Calu3 (cell line): ENCODE results near the gene GJC1. TPM values are rescaled to one million over a fixed set of nuclear protein-coding genes. Genes with fewer than 3 reads are reported as not detected.

Experiments
- BruUV-seq: library from RNA; stranded (reverse); fragments of 400-500 nt; replicated peaks from 2 replicates; lab custom pipeline; 2021; lab: Mats Ljungman, UMichigan
- CTCF ChIA-PET: fragments of 300-600 bp; sonication (Branson Sonifier 250); formaldehyde crosslinking; loops from one replicate; lab custom pipeline; 2022; ENCODE audit warnings: antibody characterized with exemption; lab: Charles Lee
- DNase-seq: peaks from one replicate; pipeline ENCODE4 v3.0.0; 2022
- H3K27ac Mint-ChIP-seq: one replicate; pipeline ENCODE4 v1.8.0; 2022; ENCODE audit warnings: mixed read lengths; ENCODE audit not compliant: unreplicated experiment
- H3K27me3 Mint-ChIP-seq: one replicate; pipeline ENCODE4 v1.8.0; 2022; ENCODE audit warnings: mixed read lengths; ENCODE audit not compliant: unreplicated experiment
- H3K36me3 Mint-ChIP-seq: one replicate; pipeline ENCODE4 v1.8.0; 2022; ENCODE audit warnings: mild to moderate bottlenecking, moderate library complexity, mixed read lengths; ENCODE audit not compliant: insufficient read depth, unreplicated experiment
- H3K4me1 Mint-ChIP-seq: one replicate; pipeline ENCODE4 v1.8.0; 2022; ENCODE audit warnings: mild to moderate bottlenecking, low read depth, mixed read lengths; ENCODE audit not compliant: unreplicated experiment
- H3K4me3 Mint-ChIP-seq: one replicate; pipeline ENCODE4 v1.8.0; 2022; ENCODE audit warnings: mild to moderate bottlenecking, low read depth, moderate library complexity, mixed read lengths; ENCODE audit not compliant: unreplicated experiment
- H3K9me3 Mint-ChIP-seq: one replicate; pipeline ENCODE4 v1.8.0; 2022; ENCODE audit warnings: low read depth, mixed read lengths; ENCODE audit not compliant: unreplicated experiment
- intact Hi-C: fragments of 100-400 bp; cut with micrococcal nuclease; formaldehyde crosslinking; loops from one replicate; pipeline ENCODE4 v1.10.0; 2022; ENCODE audit not compliant: unreplicated experiment
- total RNA-seq: library from RNA; stranded (reverse); gene quantifications from 2 replicates; pipeline ENCODE4 v1.2.3, GENCODE V29; 2022
- TF ChIP-seq, protein P1 (sequence below): fragments of 200-600 bp; IDR thresholded peaks from one replicate; pipeline ENCODE4 v1.8.0; 2022; ENCODE audit warnings: antibody characterized with exemption; ENCODE audit not compliant: unreplicated experiment

The GJC1 gene
- total RNA-seq, 1 experiment from 2014 or later = 114 TPM

DNA sequence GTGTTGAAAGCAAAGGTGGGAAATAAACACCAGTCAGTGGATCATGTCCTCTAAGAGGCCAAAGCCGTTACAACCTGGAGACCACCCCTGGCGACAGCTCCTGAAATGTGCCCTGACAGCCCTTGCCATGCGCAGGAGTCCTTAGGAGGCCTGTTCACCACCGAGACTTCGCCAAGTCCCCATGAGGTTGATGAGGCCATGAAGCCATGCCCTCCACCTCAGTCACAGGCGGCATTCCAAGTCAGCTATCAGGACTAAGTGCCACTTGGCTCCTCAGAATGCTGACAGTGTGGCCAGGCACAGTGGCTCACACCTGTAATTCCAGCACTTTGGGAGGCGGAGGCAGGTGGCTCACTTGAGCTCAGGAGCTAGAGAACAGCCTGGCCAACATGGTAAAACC, 44.2 kb downstream of the GJC1 start:
- BruUV-seq = no TSS peak
- Mint-ChIP-seq H3K9me3 (no peaks in the 10 kb centered on the region), H3K4me1 (no peaks in the 10 kb centered on the region), H3K36me3 (peaks cover 12% of the 10 kb centered on the region), H3K27me3 (peaks cover 16% of the 10 kb centered on the region), H3K27ac (no peak overlapping the region), H3K4me3 (no peak overlapping the region)
- DNase-seq = no peak
- CTCF ChIA-PET = interaction anchor here (0.6 to 1.1 kb wide), 2 partner anchors 22 to 37 kb away, joined by 3 to 4 read pairs; no protein-coding TSS in a partner anchor
- TF ChIP-seq, protein P1, sequence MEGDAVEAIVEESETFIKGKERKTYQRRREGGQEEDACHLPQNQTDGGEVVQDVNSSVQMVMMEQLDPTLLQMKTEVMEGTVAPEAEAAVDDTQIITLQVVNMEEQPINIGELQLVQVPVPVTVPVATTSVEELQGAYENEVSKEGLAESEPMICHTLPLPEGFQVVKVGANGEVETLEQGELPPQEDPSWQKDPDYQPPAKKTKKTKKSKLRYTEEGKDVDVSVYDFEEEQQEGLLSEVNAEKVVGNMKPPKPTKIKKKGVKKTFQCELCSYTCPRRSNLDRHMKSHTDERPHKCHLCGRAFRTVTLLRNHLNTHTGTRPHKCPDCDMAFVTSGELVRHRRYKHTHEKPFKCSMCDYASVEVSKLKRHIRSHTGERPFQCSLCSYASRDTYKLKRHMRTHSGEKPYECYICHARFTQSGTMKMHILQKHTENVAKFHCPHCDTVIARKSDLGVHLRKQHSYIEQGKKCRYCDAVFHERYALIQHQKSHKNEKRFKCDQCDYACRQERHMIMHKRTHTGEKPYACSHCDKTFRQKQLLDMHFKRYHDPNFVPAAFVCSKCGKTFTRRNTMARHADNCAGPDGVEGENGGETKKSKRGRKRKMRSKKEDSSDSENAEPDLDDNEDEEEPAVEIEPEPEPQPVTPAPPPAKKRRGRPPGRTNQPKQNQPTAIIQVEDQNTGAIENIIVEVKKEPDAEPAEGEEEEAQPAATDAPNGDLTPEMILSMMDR = no peak
- intact Hi-C loops = no loop called here

GRCh38 chr17:44782326-44782850, 47.7 kb downstream of the GJC1 start:
- Mint-ChIP-seq H3K4me1 (no peaks in the 10 kb centered on the region), H3K36me3 (peaks cover 24% of the 10 kb centered on the region), H3K27me3 (peaks cover 18% of the 10 kb centered on the region), H3K4me3 (no peak overlapping the region), H3K27ac (no peak overlapping the region), H3K9me3 (no peaks in the 10 kb centered on the region)
- BruUV-seq = no TSS peak
- CTCF ChIA-PET = interaction anchor here (1.0 kb wide), 1 partner anchor 21 kb away, joined by 3 read pairs; no protein-coding TSS in a partner anchor
- DNase-seq = no peak
- intact Hi-C loops = no loop called here
- TF ChIP-seq, protein P1 = no peak

DNA sequence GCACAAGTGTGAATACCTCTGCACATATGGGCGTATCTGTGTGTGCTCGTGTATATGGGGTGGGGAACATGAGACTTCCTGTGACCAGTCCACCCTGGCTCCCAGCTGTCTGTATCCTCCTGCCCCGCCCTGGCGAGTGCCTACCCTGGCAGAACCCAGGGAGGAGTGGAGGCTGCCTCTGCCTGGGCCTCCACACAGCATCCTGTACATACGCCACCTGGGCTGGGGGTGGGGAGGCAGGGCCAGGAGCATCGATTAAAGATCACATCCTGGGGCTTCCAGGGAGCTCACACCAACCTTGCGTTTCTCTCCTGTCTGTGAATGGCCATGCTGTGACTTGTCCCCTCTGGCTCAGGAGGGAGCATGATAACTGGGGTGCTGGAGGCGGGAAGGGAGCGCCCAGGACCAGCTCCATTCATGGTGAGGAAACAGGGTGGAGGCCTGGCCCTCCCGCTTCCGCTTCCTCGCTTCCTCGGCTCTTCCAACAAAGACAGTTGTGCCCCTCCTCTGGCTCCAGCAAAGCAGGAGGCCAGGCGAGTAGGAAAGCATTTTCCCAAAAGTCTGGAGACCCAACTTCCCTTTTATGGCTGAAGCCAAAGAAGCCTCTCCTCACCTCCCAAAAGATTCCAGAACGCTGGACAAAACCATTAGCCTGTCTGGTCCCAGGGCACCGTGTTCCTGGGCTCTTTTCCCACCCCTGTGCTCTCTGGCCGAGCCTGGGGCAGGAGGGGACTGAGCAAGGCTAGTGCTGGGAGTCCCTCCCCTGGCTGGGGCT, 48.3 kb downstream of the GJC1 start:
- Mint-ChIP-seq H3K36me3 (peaks cover 18% of the 10 kb centered on the region), H3K27me3 (peaks cover 18% of the 10 kb centered on the region), H3K4me1 (no peaks in the 10 kb centered on the region), H3K9me3 (no peaks in the 10 kb centered on the region), H3K4me3 (no peak overlapping the region), H3K27ac (no peak overlapping the region)
- TF ChIP-seq, protein P1 = no peak
- intact Hi-C loops = no loop called here
- no peak for DNase-seq
- BruUV-seq = no TSS peak
- CTCF ChIA-PET = interaction anchor here (4.7 to 5.1 kb wide), 2 partner anchors 83 to 96 kb away, joined by 27 to 65 read pairs; no protein-coding TSS in a partner anchor

DNA sequence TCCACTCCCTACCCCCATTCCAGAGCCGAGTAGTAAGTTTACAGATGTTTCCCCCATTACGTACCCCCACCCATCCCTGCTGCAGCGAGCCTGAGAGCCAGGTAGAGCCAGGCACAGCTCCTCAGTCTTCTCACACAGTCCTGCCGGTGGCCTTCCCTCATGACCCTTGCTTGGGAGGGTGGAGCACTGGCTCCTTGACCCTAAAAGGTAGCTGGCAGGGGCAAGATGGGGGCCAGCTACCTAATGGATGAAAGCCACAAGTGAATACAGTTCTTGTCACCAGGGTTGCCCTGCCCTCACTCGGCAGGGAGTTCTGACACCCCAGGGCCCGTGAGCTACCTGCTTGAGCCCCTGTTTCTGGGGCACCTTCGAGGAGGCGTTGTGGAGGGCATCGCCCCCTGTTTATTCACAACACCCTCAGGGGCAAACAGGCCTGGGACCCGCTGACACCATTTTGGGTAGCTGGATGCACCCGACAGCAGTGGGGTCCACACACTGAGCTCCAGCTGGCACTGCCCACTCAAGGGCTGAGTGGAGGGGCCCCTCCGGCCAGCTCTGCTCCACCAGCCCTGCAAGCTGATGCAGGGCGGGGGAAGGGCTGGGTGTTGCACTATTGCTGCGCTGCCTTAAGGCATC, 49.1 kb downstream of the GJC1 start:
- Mint-ChIP-seq H3K27ac (no peak overlapping the region), H3K36me3 (peaks cover 20% of the 10 kb centered on the region), H3K9me3 (no peaks in the 10 kb centered on the region), H3K4me1 (peaks cover 7% of the 10 kb centered on the region), H3K4me3 (no peak overlapping the region), H3K27me3 (peaks cover 15% of the 10 kb centered on the region)
- CTCF ChIA-PET = interaction anchor here (0.7 to 5.1 kb wide), 5 partner anchors 14 to 97 kb away, joined by 5 to 65 read pairs (median 13); no protein-coding TSS in a partner anchor
- BruUV-seq = no TSS peak
- TF ChIP-seq, protein P1 = no peak
- intact Hi-C loops = no loop called here
- DNase-seq = no peak
